Gastrocnemius medialis (tissue), 4 donors: ENCODE data around the gene CNTF. TPM values are rescaled to one million over a fixed set of nuclear protein-coding genes. Genes with fewer than 3 reads are reported as not detected.

Experiments
- ATAC-seq, 2 donors: fragments of 150-250 bp; one replicate each; pipeline ENCODE4 v1.9.1; 2016
- DNase-seq, 2 donors: peaks; one replicate each; pipeline ENCODE4 v3.0.0-alpha.2; 2019
- H3K27ac ChIP-seq, 4 donors: fragments of 200-600 bp; sonication (generic); 1 replicate in 1 of 4; 2 replicates in 3 of 4; pipeline ENCODE4 v1.5.1; 2016 to 2018; ENCODE audit warnings: mild to moderate bottlenecking in 2 of 4, moderate library complexity in 1 of 4
- H3K27me3 ChIP-seq, 3 donors: fragments of 200-600 bp; sonication (generic) in 2 of 3; 1 replicate in 1 of 3; 2 replicates in 2 of 3; pipeline versions ENCODE4 v1.5.1 to v1.6.0; 2016 to 2019; ENCODE audit warnings: mild to moderate bottlenecking in 1 of 3, moderate library complexity in 1 of 3
- H3K36me3 ChIP-seq, 2 donors: fragments of 200-600 bp; sonication (generic) in 1 of 2; one replicate each; pipeline ENCODE4 v1.5.1; 2017 to 2018
- H3K4me1 ChIP-seq, 2 donors: fragments of 200-600 bp; sonication (generic) in 1 of 2; one replicate each; pipeline ENCODE4 v1.5.1; 2016 to 2017; ENCODE audit warnings: mild to moderate bottlenecking in 2 of 2
- H3K4me3 ChIP-seq, 4 donors: fragments of 200-600 bp; sonication (generic) in 3 of 4; 1 replicate in 1 of 4; 2 replicates in 3 of 4; pipeline ENCODE4 v1.5.1; 2016 to 2019; ENCODE audit warnings: mild to moderate bottlenecking in 2 of 4
- H3K9me3 ChIP-seq, 3 donors: fragments of 200-600 bp; sonication (generic) in 2 of 3; 1 replicate in 1 of 3; 2 replicates in 2 of 3; pipeline ENCODE4 v1.5.1; 2016 to 2019
- CTCF ChIP-seq, 5 experiments: fragments of 450-650 bp in 3 of 5; fragments of 200-600 bp in 2 of 5; sonication (generic) in 2 of 5; IDR thresholded peaks in 4 of 5; conservative IDR thresholded peaks in 1 of 5; 1 replicate in 4 of 5; 2 replicates in 1 of 5; pipeline ENCODE4 v1.5.1; 2016 to 2019; ENCODE audit warnings: antibody characterized with exemption in 5 of 5, mild to moderate bottlenecking in 3 of 5, moderate library complexity in 3 of 5
- POLR2A ChIP-seq, 2 donors: fragments of 450-650 bp; IDR thresholded peaks; one replicate each; pipeline ENCODE4 v1.6.1; 2017; ENCODE audit warnings: antibody characterized with exemption in 2 of 2, mild to moderate bottlenecking in 2 of 2, moderate library complexity in 2 of 2
- in situ Hi-C, 4 donors: fragments of 200-750 bp; cut with MboI; loops; one replicate each; pipeline versions ENCODE4 v1.15.0 to v1.8.0; 2017; ENCODE audit warnings: low sequenced_read_pairs in 4 of 4
- intact Hi-C: fragments of 100-400 bp; cut with DNase I; formaldehyde crosslinking; loops from one replicate; pipeline ENCODE4 v1.15.1; 2023; ENCODE audit warnings: low total_unique reads
- total RNA-seq, 4 donors: library from RNA; depleted of rRNA; stranded (reverse); fragments of >200 nt; gene quantifications; one replicate each; pipeline versions ENCODE4 v1.1.0 to v1.2.3, GENCODE V29; 2016

CNTF gene
- total RNA-seq, 4 donors from 2014 or later, result 3.2 to 8.5 (median 4.0) TPM

- intact Hi-C loops (loop anchor here (10.0 kb wide), 1 partner anchor 502 kb away; no protein-coding TSS in a partner anchor), in situ Hi-C loops (loop anchor here in 3 of 4 donors (25.0 kb wide), 2 partner anchors 484 to 509 kb away; partner anchors contain the start of genes FAM111A (in 2 of the 3) and DTX4 (in 1 of the 3))
Observed at GRCh38 chr11:58652726-58653280, 30.3 kb downstream of the CNTF start.

GRCh38 chr11:58654079-58654907, 31.8 kb downstream of the CNTF start:
- in situ Hi-C loops (loop anchor here in 3 of 4 donors (25.0 kb wide), 2 partner anchors 483 to 508 kb away; partner anchors contain the start of genes FAM111A (in 2 of the 3) and DTX4 (in 1 of the 3)), intact Hi-C loops (loop anchor here (2.0 to 10.0 kb wide), 2 partner anchors 21 to 501 kb away; no protein-coding TSS in a partner anchor)
- no peaks in the 10 kb centered on the region for H3K36me3 ChIP-seq
- H3K4me1 ChIP-seq, result no peaks in the 10 kb centered on the region
- no peak for TF ChIP-seq POLR2A (IDR thresholded peaks at IDR 0.05)
- TF ChIP-seq CTCF (IDR thresholded peaks at IDR 0.05 in 4 of 5, conservative IDR thresholded peaks at IDR 0.05 in 1 of 5), result peak; percentile 52 to 82 (median 65)
- no peak overlapping the region for H3K4me3 ChIP-seq
- peak; percentile 12 to 56 for DNase-seq
- no peaks in the 10 kb centered on the region for H3K9me3 ChIP-seq
- no peaks in the 10 kb centered on the region for H3K27me3 ChIP-seq
- no peak overlapping the region for H3K27ac ChIP-seq
- ATAC-seq, result peak; percentile 61 to 63

More at GRCh38 chr11:58652726-58653280, 30.3 kb downstream of the CNTF start:
- H3K4me3 ChIP-seq, result no peak overlapping the region
- no peaks in the 10 kb centered on the region for H3K9me3 ChIP-seq
- H3K27ac ChIP-seq, result no peak overlapping the region
- no peaks in the 10 kb centered on the region for H3K4me1 ChIP-seq
- TF ChIP-seq POLR2A (IDR thresholded peaks at IDR 0.05) (no peak), CTCF (IDR thresholded peaks at IDR 0.05 in 4 of 5, conservative IDR thresholded peaks at IDR 0.05 in 1 of 5) (no peak)
- no peaks in the 10 kb centered on the region for H3K27me3 ChIP-seq
- no peak for ATAC-seq
- no peaks in the 10 kb centered on the region for H3K36me3 ChIP-seq
- no peak for DNase-seq

GRCh38 chr11:58654908-58655296, 32.4 kb downstream of the CNTF start:
- intact Hi-C loops, result loop anchor here (2.0 to 10.0 kb wide), 2 partner anchors 20 to 500 kb away; no protein-coding TSS in a partner anchor

GRCh38 chr11:58656348-58656747, 33.9 kb downstream of the CNTF start:
- no peaks in the 10 kb centered on the region for H3K27me3 ChIP-seq
- no peaks in the 10 kb centered on the region for H3K4me1 ChIP-seq
- DNase-seq (no peak), ATAC-seq (no peak)
- H3K9me3 ChIP-seq, result no peaks in the 10 kb centered on the region
- no peak overlapping the region for H3K27ac ChIP-seq
- TF ChIP-seq CTCF (IDR thresholded peaks at IDR 0.05 in 4 of 5, conservative IDR thresholded peaks at IDR 0.05 in 1 of 5), result no peak
- no peak for TF ChIP-seq POLR2A (IDR thresholded peaks at IDR 0.05)
- intact Hi-C loops (loop anchor here (10.0 kb wide), 1 partner anchor 498 kb away; no protein-coding TSS in a partner anchor), in situ Hi-C loops (loop anchor here in 3 of 4 donors (25.0 kb wide), 2 partner anchors 481 to 506 kb away; partner anchors contain the start of genes FAM111A (in 2 of the 3) and DTX4 (in 1 of the 3))
- no peak overlapping the region for H3K4me3 ChIP-seq
- H3K36me3 ChIP-seq, result no peaks in the 10 kb centered on the region

More at GRCh38 chr11:58654908-58655296, 32.4 kb downstream of the CNTF start:
- Histone ChIP-seq H3K4me1 (no peaks in the 10 kb centered on the region), H3K9me3 (no peaks in the 10 kb centered on the region), H3K27ac (no peak overlapping the region), H3K4me3 (no peak overlapping the region), H3K36me3 (no peaks in the 10 kb centered on the region), H3K27me3 (no peaks in the 10 kb centered on the region)
- no peak for ATAC-seq
- in situ Hi-C loops, result loop anchor here in 3 of 4 donors (25.0 kb wide), 2 partner anchors 482 to 507 kb away; partner anchors contain the start of genes FAM111A (in 2 of the 3) and DTX4 (in 1 of the 3)
- no peak for TF ChIP-seq POLR2A (IDR thresholded peaks at IDR 0.05)
- TF ChIP-seq CTCF (IDR thresholded peaks at IDR 0.05 in 4 of 5, conservative IDR thresholded peaks at IDR 0.05 in 1 of 5), result no peak
- no peak for DNase-seq
